Calu3 (cell line): ENCODE results near the gene RIPOR3. TPM values are rescaled to one million over a fixed set of nuclear protein-coding genes. Genes with fewer than 3 reads are reported as not detected.

Source experiments
- BruUV-seq: library from RNA; stranded (reverse); fragments of 400-500 nt; replicated peaks from 2 replicates; lab custom pipeline; 2021; lab: Mats Ljungman, UMichigan
- CTCF ChIA-PET: fragments of 300-600 bp; sonication (Branson Sonifier 250); formaldehyde crosslinking; loops from one replicate; lab custom pipeline; 2022; ENCODE audit warnings: antibody characterized with exemption; lab: Charles Lee
- DNase-seq: peaks from one replicate; pipeline ENCODE4 v3.0.0; 2022
- H3K27ac Mint-ChIP-seq: one replicate; pipeline ENCODE4 v1.8.0; 2022; ENCODE audit warnings: mixed read lengths; ENCODE audit not compliant: unreplicated experiment
- H3K27me3 Mint-ChIP-seq: one replicate; pipeline ENCODE4 v1.8.0; 2022; ENCODE audit warnings: mixed read lengths; ENCODE audit not compliant: unreplicated experiment
- H3K36me3 Mint-ChIP-seq: one replicate; pipeline ENCODE4 v1.8.0; 2022; ENCODE audit warnings: mild to moderate bottlenecking, moderate library complexity, mixed read lengths; ENCODE audit not compliant: insufficient read depth, unreplicated experiment
- H3K4me1 Mint-ChIP-seq: one replicate; pipeline ENCODE4 v1.8.0; 2022; ENCODE audit warnings: mild to moderate bottlenecking, low read depth, mixed read lengths; ENCODE audit not compliant: unreplicated experiment
- H3K4me3 Mint-ChIP-seq: one replicate; pipeline ENCODE4 v1.8.0; 2022; ENCODE audit warnings: mild to moderate bottlenecking, low read depth, moderate library complexity, mixed read lengths; ENCODE audit not compliant: unreplicated experiment
- H3K9me3 Mint-ChIP-seq: one replicate; pipeline ENCODE4 v1.8.0; 2022; ENCODE audit warnings: low read depth, mixed read lengths; ENCODE audit not compliant: unreplicated experiment
- CTCF ChIP-seq: fragments of 200-600 bp; IDR thresholded peaks from one replicate; pipeline ENCODE4 v1.8.0; 2022; ENCODE audit warnings: antibody characterized with exemption; ENCODE audit not compliant: unreplicated experiment
- intact Hi-C: fragments of 100-400 bp; cut with micrococcal nuclease; formaldehyde crosslinking; loops from one replicate; pipeline ENCODE4 v1.10.0; 2022; ENCODE audit not compliant: unreplicated experiment
- total RNA-seq: library from RNA; stranded (reverse); gene quantifications from 2 replicates; pipeline ENCODE4 v1.2.3, GENCODE V29; 2022

Gene RIPOR3
- total RNA-seq, 1 experiment from 2014 or later, result 4.0 TPM

GRCh38 chr20:50734730-50735679 is 43.7 kb upstream of the RIPOR3 start:
- H3K36me3 Mint-ChIP-seq, result peaks cover 99% of the 10 kb centered on the region
- peak overlapping the region; percentile 99 for H3K27ac Mint-ChIP-seq
- H3K4me1 Mint-ChIP-seq, result peaks cover 50% of the 10 kb centered on the region
- CTCF ChIA-PET, result interaction anchor here (0.6 to 8.7 kb wide), 6 partner anchors 12 to 212 kb away, joined by 3 to 82 read pairs (median 4); no protein-coding TSS in a partner anchor
- TF ChIP-seq CTCF, result no peak
- DNase-seq, result no peak
- H3K27me3 Mint-ChIP-seq, result no peaks in the 10 kb centered on the region
- H3K4me3 Mint-ChIP-seq, result peak overlapping the region; percentile 61
- no peaks in the 10 kb centered on the region for H3K9me3 Mint-ChIP-seq
- no TSS peak for BruUV-seq
- intact Hi-C loops, result no loop called here

GRCh38 chr20:50733644-50734349 is 42.5 kb upstream of the RIPOR3 start:
- BruUV-seq, result no TSS peak
- Mint-ChIP-seq H3K27ac (peak overlapping the region; percentile 99), H3K4me3 (peak overlapping the region; percentile 61), H3K9me3 (no peaks in the 10 kb centered on the region), H3K4me1 (peaks cover 50% of the 10 kb centered on the region), H3K27me3 (no peaks in the 10 kb centered on the region), H3K36me3 (peaks cover 99% of the 10 kb centered on the region)
- DNase-seq, result no peak
- TF ChIP-seq CTCF, result no peak
- CTCF ChIA-PET, result interaction anchor here (0.7 to 8.7 kb wide), 10 partner anchors 9 to 530 kb away, joined by 3 to 82 read pairs (median 5); no protein-coding TSS in a partner anchor
- intact Hi-C loops, result no loop called here

- no TSS peak for BruUV-seq
- Mint-ChIP-seq H3K27me3 (no peaks in the 10 kb centered on the region), H3K36me3 (peaks cover 97% of the 10 kb centered on the region), H3K9me3 (no peaks in the 10 kb centered on the region), H3K4me1 (peaks cover 58% of the 10 kb centered on the region), H3K4me3 (peak overlapping the region; percentile 61), H3K27ac (peak overlapping the region; percentile 99)
- DNase-seq, result no peak
- no peak for TF ChIP-seq CTCF
- CTCF ChIA-PET, result interaction anchor here (0.6 to 8.7 kb wide), 11 partner anchors 9 to 1679 kb away, joined by 3 to 82 read pairs (median 5); no protein-coding TSS in a partner anchor
- intact Hi-C loops, result loop anchor here (1.0 kb wide), 1 partner anchor 12 kb away; no protein-coding TSS in a partner anchor
Observed at GRCh38 chr20:50731930-50732690, 40.8 kb upstream of the RIPOR3 start.
